Uterus (tissue), 2 donors: ENCODE data around the gene VDAC1.

Experiments
- CTCF ChIP-seq, 4 experiments: fragments of 200-600 bp in 2 of 4; fragments of 450-650 bp in 2 of 4; sonication (generic) in 2 of 4; IDR thresholded peaks; one replicate each; pipeline ENCODE4 v1.5.1; 2016 to 2019; ENCODE audit warnings: antibody characterized with exemption in 4 of 4, mild to moderate bottlenecking in 2 of 4, moderate library complexity in 1 of 4
- POLR2A ChIP-seq, 2 donors: fragments of 450-650 bp; IDR thresholded peaks; one replicate each; pipeline ENCODE4 v1.6.1; 2016; ENCODE audit warnings: antibody characterized with exemption in 2 of 2, mild to moderate bottlenecking in 1 of 2, moderate library complexity in 1 of 2

GRCh38 chr5:133941456-133942196 lies 63.1 kb downstream of the VDAC1 start:
- TF ChIP-seq CTCF (IDR thresholded peaks at IDR 0.05) (no peak), POLR2A (IDR thresholded peaks at IDR 0.05) (no peak)
